Breast epithelium (tissue), 4 donors: Measurements from ENCODE around the gene ACACA. TPM values are rescaled to one million over a fixed set of nuclear protein-coding genes. Genes with fewer than 3 reads are reported as not detected.
A peak's percentile ranks its signal among the peaks of the same experiment; 100 is the strongest.
"Not testable (repeated sequence)": the region's sequence is repeated elsewhere in the genome, so short reads cannot be mapped to it uniquely, and the experiment has no call there.

Experiments used
- DNase-seq, 2 donors: peaks; one replicate each; pipeline ENCODE4 v3.0.0-alpha.2; 2019; ENCODE audit warnings: low spot score in 2 of 2
- H3K27ac ChIP-seq, 2 donors: fragments of 200-600 bp; sonication (generic) in 1 of 2; one replicate each; pipeline ENCODE4 v1.5.1; 2016 to 2019; ENCODE audit warnings: mild to moderate bottlenecking in 1 of 2
- H3K27me3 ChIP-seq, 2 donors: fragments of 200-600 bp; sonication (generic) in 1 of 2; one replicate each; pipeline versions ENCODE4 v1.5.1 to v1.6.0; 2017 to 2019; ENCODE audit warnings: control low read depth in 1 of 2, mild to moderate bottlenecking in 1 of 2
- H3K36me3 ChIP-seq: fragments of 200-600 bp; one replicate; pipeline ENCODE4 v1.5.1; 2019
- H3K4me1 ChIP-seq, 2 donors: fragments of 200-600 bp; sonication (generic); one replicate each; pipeline ENCODE4 v1.5.1; 2016 to 2019; ENCODE audit warnings: control low read depth in 1 of 2
- H3K4me3 ChIP-seq, 3 donors: fragments of 200-600 bp; sonication (generic); 1 replicate in 2 of 3; 2 replicates in 1 of 3; pipeline ENCODE4 v1.5.1; 2016 to 2019; ENCODE audit warnings: mild to moderate bottlenecking in 3 of 3, moderate library complexity in 2 of 3
- H3K9me3 ChIP-seq, 2 donors: fragments of 200-600 bp; sonication (generic) in 1 of 2; one replicate each; pipeline ENCODE4 v1.5.1; 2016 to 2019; ENCODE audit warnings: control low read depth in 1 of 2
- CTCF ChIP-seq, 3 donors: fragments of 450-650 bp; IDR thresholded peaks; one replicate each; pipeline ENCODE4 v1.5.1; 2016 to 2017; ENCODE audit warnings: antibody characterized with exemption in 3 of 3, mild to moderate bottlenecking in 3 of 3, moderate library complexity in 3 of 3
- POLR2A ChIP-seq: fragments of 450-650 bp; IDR thresholded peaks from one replicate; pipeline ENCODE4 v1.6.1; 2016; ENCODE audit warnings: antibody characterized with exemption, mild to moderate bottlenecking, moderate library complexity
- POLR2AphosphoS5 ChIP-seq, 3 donors: sonication (generic); formaldehyde crosslinking; IDR thresholded peaks; one replicate each; pipeline ENCODE4 v1.6.1; 2017; ENCODE audit warnings: antibody characterized with exemption in 3 of 3
- intact Hi-C: fragments of 100-400 bp; cut with DNase I; formaldehyde crosslinking; loops from one replicate; pipeline ENCODE4 v1.15.1; 2023; ENCODE audit warnings: low total_unique reads
- total RNA-seq, 3 donors: library from RNA; depleted of rRNA; stranded (reverse); fragments of >200 nt; gene quantifications; one replicate each; pipeline ENCODE4 v1.1.0, GENCODE V29; 2016

Gene ACACA
- 10 to 100 TPM; 32.8 to 46.5 (median 36.1) TPM for total RNA-seq

- DNase-seq: peak; percentile 61 to 72
- Histone ChIP-seq H3K27me3 (no peaks in the 10 kb centered on the region), H3K36me3 (no peaks in the 10 kb centered on the region), H3K4me1 (no peaks in the 10 kb centered on the region), H3K9me3 (no peaks in the 10 kb centered on the region), H3K4me3 (peak within 1 kb of the TSS; percentile 64 to 97 (median 79)), H3K27ac (peak within 1 kb of the TSS; percentile 93 to 99)
- intact Hi-C loops: no loop called here
- peak in 2 of 3 donors; percentile 28 to 31 for TF ChIP-seq CTCF (IDR thresholded peaks at IDR 0.05)
- peak; percentile 43 for TF ChIP-seq POLR2A
- peak; percentile 68 to 71 (median 69) for TF ChIP-seq POLR2AphosphoS5 (IDR thresholded peaks at IDR 0.05)
Observed at GRCh38 chr17:37406635-37407461, at the start of gene ACACA, which contains the start of gene TADA2A. Gene ACACA, minus strand, starts transcription at chr17:37406836. Its CDS starts 537 bp downstream, at chr17:37406299. Gene TADA2A, plus strand, starts transcription at chr17:37406886. Its CDS starts 4,480 bp downstream, at chr17:37411366.

- intact Hi-C loops: no loop called here
- Histone ChIP-seq H3K4me3 (no peak overlapping the region), H3K4me1 (peaks cover 0 to 6% of the 10 kb centered on the region in 2 donors), H3K9me3 (no peaks in the 10 kb centered on the region), H3K27ac (peak overlapping the region; percentile 73 to 79), H3K36me3 (no peaks in the 10 kb centered on the region), H3K27me3 (no peaks in the 10 kb centered on the region)
- TF ChIP-seq POLR2AphosphoS5 (IDR thresholded peaks at IDR 0.05): peak in 1 of 3 donors; percentile 56
- TF ChIP-seq POLR2A: no peak
- DNase-seq: peak in 1 of 2 donors; percentile 71
Observed at GRCh38 chr17:37450112-37450511, 43.5 kb upstream of the ACACA start.

- peaks cover 0 to 6% of the 10 kb centered on the region in 2 donors for H3K4me1 ChIP-seq
- no peaks in the 10 kb centered on the region for H3K27me3 ChIP-seq
- DNase-seq: no peak
- intact Hi-C loops: no loop called here
- no peak for TF ChIP-seq CTCF (IDR thresholded peaks at IDR 0.05)
- TF ChIP-seq POLR2A: no peak
- TF ChIP-seq POLR2AphosphoS5 (IDR thresholded peaks at IDR 0.05): no peak
- H3K4me3 ChIP-seq: no peak overlapping the region
- H3K36me3 ChIP-seq: no peaks in the 10 kb centered on the region
- H3K27ac ChIP-seq: no peak overlapping the region
- H3K9me3 ChIP-seq: no peaks in the 10 kb centered on the region
Observed at GRCh38 chr17:37447641-37448040, 41.0 kb upstream of the ACACA start.

- no peaks in the 10 kb centered on the region for H3K36me3 ChIP-seq
- peaks cover 0 to 6% of the 10 kb centered on the region in 2 donors for H3K4me1 ChIP-seq
- H3K27me3 ChIP-seq: no peaks in the 10 kb centered on the region
- no peak for TF ChIP-seq CTCF (IDR thresholded peaks at IDR 0.05)
- no peak for TF ChIP-seq POLR2A
- TF ChIP-seq POLR2AphosphoS5 (IDR thresholded peaks at IDR 0.05): no peak
- no peak overlapping the region for H3K27ac ChIP-seq
- H3K4me3 ChIP-seq: no peak overlapping the region
- no peaks in the 10 kb centered on the region for H3K9me3 ChIP-seq
- DNase-seq: no peak
- intact Hi-C loops: no loop called here
Observed at GRCh38 chr17:37446027-37446426, 39.4 kb upstream of the ACACA start.

GRCh38 chr17:37441369-37442014 lies 34.9 kb upstream of the ACACA start:
- intact Hi-C loops, H3K4me1 ChIP-seq, H3K9me3 ChIP-seq, H3K27me3 ChIP-seq, DNase-seq, H3K4me3 ChIP-seq, H3K36me3 ChIP-seq, H3K27ac ChIP-seq: not testable (repeated sequence)

GRCh38 chr17:37440424-37440823 lies 33.8 kb upstream of the ACACA start:
- Histone ChIP-seq H3K27ac (no peak overlapping the region), H3K4me1 (no peaks in the 10 kb centered on the region), H3K4me3 (no peak overlapping the region), H3K9me3 (no peaks in the 10 kb centered on the region), H3K27me3 (no peaks in the 10 kb centered on the region), H3K36me3 (no peaks in the 10 kb centered on the region)
- TF ChIP-seq POLR2AphosphoS5 (IDR thresholded peaks at IDR 0.05): no peak
- no peak for TF ChIP-seq POLR2A
- TF ChIP-seq CTCF (IDR thresholded peaks at IDR 0.05): no peak
- intact Hi-C loops: no loop called here
- no peak for DNase-seq
